Endothelial cell of umbilical vein (primary cell): ENCODE results near the gene HVCN1.

Source experiments
- CTCF ChIP-seq, 2 donors: IDR thresholded peaks; 1 replicate in 1 of 2; 2 replicates in 1 of 2; pipeline ENCODE4 v1.5.1; 2011; ENCODE audit warnings: low read length in 2 of 2, mild to moderate bottlenecking in 2 of 2, moderate library complexity in 2 of 2, control low read depth in 1 of 2, inconsistent platforms in 1 of 2, low read depth in 1 of 2; ENCODE audit not compliant: insufficient read depth in 1 of 2; ENCODE audit errors: extremely low read depth in 1 of 2
- EZH2 ChIP-seq: IDR thresholded peaks from 2 replicates; pipeline ENCODE4 v1.6.1; 2012; ENCODE audit warnings: borderline replicate concordance, low read depth, mild to moderate bottlenecking, moderate library complexity, low read length, inconsistent platforms; ENCODE audit not compliant: severe bottlenecking
- JUN ChIP-seq: IDR thresholded peaks from 2 replicates; pipeline ENCODE4 v1.6.1; 2011; ENCODE audit warnings: borderline replicate concordance, low read depth; ENCODE audit not compliant: insufficient read length, insufficient read depth
- MAX ChIP-seq: IDR thresholded peaks from 2 replicates; pipeline ENCODE4 v1.6.1; 2011; ENCODE audit not compliant: insufficient read depth, insufficient read length
- MYC ChIP-seq: IDR thresholded peaks from one replicate; pipeline ENCODE4 v1.6.1; 2011; ENCODE audit warnings: mild to moderate bottlenecking, low read depth, low read length
- POLR2A ChIP-seq: IDR thresholded peaks from 2 replicates; pipeline ENCODE4 v1.6.1; 2012; ENCODE audit warnings: low read depth, mild to moderate bottlenecking, control low read depth, low read length
- POLR2AphosphoS5 ChIP-seq: IDR thresholded peaks from 2 replicates; pipeline ENCODE4 v1.6.1; 2012; ENCODE audit warnings: low read depth, mild to moderate bottlenecking, control low read depth, low read length, moderate library complexity; ENCODE audit not compliant: insufficient read depth

DNA sequence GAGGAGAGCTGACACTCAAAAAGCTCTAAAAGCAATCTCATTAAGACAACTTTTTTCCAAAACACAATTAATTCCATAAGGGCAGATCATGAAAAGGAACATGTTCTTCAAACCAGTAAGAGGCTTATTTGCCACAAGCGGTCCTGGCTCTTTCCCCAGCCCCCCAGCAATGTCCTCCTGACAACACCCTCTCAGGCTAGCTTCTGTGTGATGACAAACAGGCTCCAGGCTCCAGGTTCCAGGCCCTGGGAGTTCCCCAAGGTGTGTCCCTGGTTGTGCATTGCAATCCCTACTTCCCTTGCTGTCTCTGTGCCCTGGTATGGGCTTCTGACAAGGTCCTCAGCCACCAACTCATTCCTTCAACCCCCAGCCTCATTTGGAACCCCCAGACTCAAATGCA lies 8.9 kb downstream of the HVCN1 start:
- no peak for TF ChIP-seq CTCF (IDR thresholded peaks at IDR 0.05; ENCODE audit: extremely low read depth in 1 of 2, insufficient read depth in 1 of 2, low read depth in 1 of 2, low read length in 2 of 2)
- TF ChIP-seq EZH2, result no peak
- TF ChIP-seq POLR2A, result no peak
- no peak for TF ChIP-seq POLR2AphosphoS5
- no peak for TF ChIP-seq MAX
- no peak for TF ChIP-seq JUN
- no peak for TF ChIP-seq MYC
